Stimulated activated CD4-positive, alpha-beta T cell treated with anti-CD3 and anti-CD28 coated beads, Interleukin-15, amount 100 ng/mL, for 24 hours (primary cell): ENCODE measurements around the gene PGLYRP4.

ENCODE experiments used
- DNase-seq: peaks from one replicate; pipeline ENCODE4 v3.0.0-alpha.2; 2020

The PGLYRP4 gene

GRCh38 chr1:153374071-153374470, 25.4 kb upstream of the PGLYRP4 start:
- no peak for DNase-seq

GRCh38 chr1:153372571-153372970, 23.9 kb upstream of the PGLYRP4 start:
- DNase-seq, result no peak

GRCh38 chr1:153371231-153371630, 22.6 kb upstream of the PGLYRP4 start:
- DNase-seq, result no peak

- DNase-seq, result no peak
These were observed 21.5 kb upstream of the PGLYRP4 start for GRCh38 chr1:153370146-153370545.

- DNase-seq, result no peak
These were observed 19.9 kb upstream of the PGLYRP4 start for GRCh38 chr1:153368495-153368894.

- no peak for DNase-seq
These were observed 18.4 kb upstream of the PGLYRP4 start for GRCh38 chr1:153367090-153367489.

GRCh38 chr1:153366261-153366660, 17.6 kb upstream of the PGLYRP4 start:
- no peak for DNase-seq

- DNase-seq, result no peak
These were observed 17.1 kb upstream of the PGLYRP4 start for GRCh38 chr1:153365696-153366095.

GRCh38 chr1:153364766-153365666, 16.4 kb upstream of the PGLYRP4 start:
- no peak for DNase-seq

- no peak for DNase-seq
These were observed 15.5 kb upstream of the PGLYRP4 start for GRCh38 chr1:153364156-153364555.

GRCh38 chr1:153363641-153364040, 15.0 kb upstream of the PGLYRP4 start:
- DNase-seq, result no peak

- no peak for DNase-seq
These were observed 13.6 kb upstream of the PGLYRP4 start for GRCh38 chr1:153362187-153362775.

- no peak for DNase-seq
These were observed 13.0 kb upstream of the PGLYRP4 start for GRCh38 chr1:153361480-153362109.

- DNase-seq, result no peak
These were observed 12.2 kb upstream of the PGLYRP4 start for GRCh38 chr1:153360592-153361479.

- DNase-seq, result no peak
These were observed 11.5 kb upstream of the PGLYRP4 start for GRCh38 chr1:153360190-153360589.

- no peak for DNase-seq
These were observed 10.6 kb upstream of the PGLYRP4 start for GRCh38 chr1:153359241-153359640.

GRCh38 chr1:153358691-153358975, 10.0 kb upstream of the PGLYRP4 start:
- DNase-seq, result no peak

GRCh38 chr1:153357853-153358690, 9.4 kb upstream of the PGLYRP4 start, which contains the start of gene S100A9:
Gene S100A9, plus strand, starts transcription at chr1:153357854. Its CDS starts 430 bp downstream, at chr1:153358284.
- DNase-seq, result no peak

- DNase-seq, result no peak
These were observed 8.6 kb upstream of the PGLYRP4 start for GRCh38 chr1:153357076-153357852.

GRCh38 chr1:153356392-153357075, 7.9 kb upstream of the PGLYRP4 start:
- DNase-seq, result no peak
